ENCODE measurements around the gene COG5.
"Not testable (repeated sequence)": the region's sequence is repeated elsewhere in the genome, so short reads cannot be mapped to it uniquely, and the experiment has no call there.

Gene COG5

DNA sequence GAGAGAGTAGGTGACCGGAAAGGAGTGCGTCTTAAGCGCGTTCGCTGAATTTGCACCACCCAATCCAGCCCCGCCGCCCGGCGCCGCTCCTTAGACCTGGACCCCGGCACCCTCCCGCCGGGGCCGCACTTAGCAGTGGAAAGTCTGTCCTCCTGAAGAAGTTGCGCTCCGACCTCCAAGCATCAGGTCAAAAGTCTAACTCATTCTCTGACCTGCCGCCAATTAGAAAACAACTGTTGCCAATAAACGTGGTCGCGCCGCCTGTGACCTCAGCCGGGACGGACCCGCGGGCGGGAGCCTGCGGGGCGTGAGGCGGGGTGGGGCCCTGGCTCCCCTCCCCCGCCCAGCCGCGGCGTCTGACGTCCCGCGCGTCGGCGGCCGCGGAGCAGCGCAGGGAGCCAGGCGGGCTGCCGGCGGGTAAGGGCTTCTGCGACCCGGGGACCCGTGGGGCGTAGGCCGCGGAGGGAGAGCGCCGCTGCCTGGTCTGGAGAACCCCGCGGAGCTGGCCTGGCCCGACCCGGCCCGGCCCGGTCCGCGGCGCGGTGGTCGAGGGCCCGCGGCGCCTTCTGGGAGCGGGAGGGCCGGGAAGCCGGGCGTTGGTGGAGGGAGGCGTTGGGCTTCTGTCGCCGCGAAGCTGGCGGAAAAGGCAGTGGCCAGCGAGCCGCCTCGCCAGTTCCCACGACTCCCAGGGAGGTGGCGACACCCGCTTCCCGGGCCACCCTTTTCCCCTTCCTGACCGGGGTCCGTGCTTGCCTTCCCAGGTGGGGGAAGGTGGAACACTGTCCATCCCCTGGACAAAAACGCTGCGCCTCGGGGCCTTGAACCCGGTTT lies 16.4 kb upstream of the COG5 start, which contains the start of gene BCAP29:
Gene BCAP29 (plus strand): TSS at position 362 of the 831 bp plus-strand sequence. CDS start 527 bp downstream, outside the sequence.
- peak; percentile 26 for DNase-seq (ENCODE audit: low read depth, low spot score)

DNA sequence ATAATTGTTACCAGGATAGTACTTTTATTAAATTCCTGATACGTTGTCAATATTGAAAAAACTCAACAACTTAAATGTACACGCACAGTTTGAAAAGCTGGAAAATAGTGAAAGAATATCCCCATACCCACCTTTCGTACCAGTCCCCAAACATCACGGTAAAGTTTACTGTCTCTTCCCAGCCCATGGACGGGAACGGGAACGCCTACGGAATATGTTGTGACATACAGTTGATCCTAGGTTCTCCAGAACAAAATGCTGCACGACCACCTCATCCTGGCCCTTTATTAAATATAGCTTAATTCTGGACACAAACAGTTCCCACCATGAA lies 15.8 kb upstream of the COG5 start:
- no peak for DNase-seq (ENCODE audit: low read depth, low spot score)

DNA sequence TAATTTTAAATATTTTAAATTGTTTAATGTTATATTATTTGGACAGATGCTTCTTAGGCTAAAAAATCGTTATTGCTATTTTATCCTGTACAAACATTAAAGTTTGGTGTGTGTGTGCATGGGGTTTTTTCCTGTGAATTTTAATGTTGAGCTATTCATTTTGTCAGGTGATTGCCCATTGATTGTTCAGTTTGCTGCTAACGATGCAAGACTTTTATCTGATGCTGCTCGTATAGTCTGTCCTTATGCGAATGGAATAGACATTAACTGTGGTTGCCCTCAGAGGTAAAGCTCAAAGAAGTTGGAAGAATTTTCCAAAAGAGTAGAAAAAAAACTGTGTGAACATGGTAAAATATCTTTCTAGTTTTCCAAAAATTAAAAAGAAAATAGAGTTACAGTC lies 9.8 kb upstream of the COG5 start:
- no peak for DNase-seq (ENCODE audit: low read depth, low spot score)

DNA sequence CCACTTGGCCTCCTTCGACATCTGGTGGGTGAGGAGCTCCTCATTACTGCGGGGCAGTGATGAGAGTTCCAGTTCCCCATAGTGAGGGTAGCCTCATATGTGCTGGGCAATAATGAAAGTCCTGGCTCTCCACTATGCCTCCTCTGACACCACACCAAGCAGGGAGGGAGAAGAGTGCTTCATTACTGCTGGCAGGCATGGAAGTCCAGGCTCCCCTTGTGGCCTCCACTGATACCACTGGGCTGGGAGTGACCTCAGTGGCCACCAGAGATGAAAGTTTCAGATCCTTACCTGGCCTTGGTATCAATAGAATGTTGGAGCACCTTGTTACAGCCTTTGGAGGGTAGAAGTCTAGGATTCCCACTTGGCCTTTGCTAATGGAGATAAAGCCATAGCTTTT lies 6.6 kb upstream of the COG5 start:
- no peak for DNase-seq (ENCODE audit: low read depth, low spot score)

- DNase-seq (ENCODE audit: low read depth, low spot score), result no peak
Observed at GRCh38 chr7:107564553-107565298, 1.0 kb upstream of the COG5 start.

- DNase-seq (ENCODE audit: low read depth, low spot score), result no peak
Observed at GRCh38 chr7:107563081-107563774, 492 bp downstream of the COG5 start.

DNA sequence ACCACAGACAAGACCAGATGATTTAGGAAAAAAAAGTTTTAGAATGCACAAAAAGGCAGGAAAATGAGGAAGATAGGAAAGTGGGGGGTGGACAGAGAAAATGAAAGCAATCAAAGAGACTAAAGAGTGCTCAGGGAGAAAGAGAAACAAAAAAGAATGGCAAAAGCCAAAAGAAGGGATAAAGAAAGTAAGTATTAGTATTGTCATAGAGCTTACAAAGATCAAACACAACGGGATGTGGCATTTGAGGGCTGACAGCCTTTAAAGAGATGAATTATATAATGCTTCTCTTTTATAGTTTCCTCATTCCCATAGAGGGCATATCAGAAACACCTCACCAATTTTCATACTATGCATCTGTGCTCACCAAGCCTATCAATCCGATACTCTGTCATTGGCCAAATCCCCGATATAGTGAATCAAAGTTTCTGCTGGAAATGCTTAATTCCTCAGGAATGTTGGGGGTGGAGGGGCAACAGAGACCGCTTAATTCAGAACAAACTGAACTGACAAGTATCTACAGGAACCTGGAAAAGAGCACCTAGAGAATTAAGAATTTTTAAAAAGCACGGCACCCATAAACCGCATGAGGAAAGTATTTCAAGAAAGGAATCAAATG lies 2.7 kb downstream of the COG5 start:
- no peak for DNase-seq (ENCODE audit: low read depth, low spot score)

DNA sequence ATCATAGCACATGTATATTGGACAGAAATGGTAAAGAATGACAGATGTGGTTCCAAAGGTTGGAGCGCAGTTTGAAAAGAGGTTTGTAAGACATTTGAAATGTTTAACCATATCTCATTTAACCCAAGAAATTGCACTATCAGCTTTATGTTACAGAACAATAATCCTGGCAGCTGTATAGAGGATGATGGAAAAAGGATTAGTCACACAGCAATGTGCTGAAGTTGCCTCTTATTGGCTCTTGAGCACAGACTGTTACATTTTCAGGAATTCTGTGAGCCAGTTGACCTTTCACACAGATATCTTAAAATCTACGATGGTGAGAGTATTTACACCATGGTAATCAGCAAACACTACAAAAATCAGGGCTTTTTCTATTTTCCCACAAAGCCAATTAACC lies 3.9 kb downstream of the COG5 start:
- DNase-seq (ENCODE audit: low read depth, low spot score), result no peak

- DNase-seq (ENCODE audit: low read depth, low spot score), result no peak
Observed at GRCh38 chr7:107555893-107556292, 7.8 kb downstream of the COG5 start.

DNA sequence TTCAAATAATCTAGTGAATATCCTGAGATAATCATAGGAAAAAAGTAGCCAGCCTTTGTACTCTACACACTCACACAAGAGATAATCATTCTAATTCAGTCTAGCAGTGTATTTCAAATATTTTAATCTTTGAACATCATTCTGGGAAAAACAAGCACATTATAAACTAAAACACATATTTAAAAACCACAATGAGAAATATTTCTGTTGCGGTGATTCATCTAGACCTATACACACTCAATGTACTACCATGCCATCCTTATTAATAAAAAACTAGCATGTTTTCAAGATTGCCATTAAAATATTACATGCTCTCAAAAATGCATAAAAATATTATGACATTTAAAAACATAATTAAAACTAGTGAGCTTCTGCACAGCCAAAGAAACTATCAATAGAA lies 11.8 kb downstream of the COG5 start:
- no peak for DNase-seq (ENCODE audit: low read depth, low spot score)

DNA sequence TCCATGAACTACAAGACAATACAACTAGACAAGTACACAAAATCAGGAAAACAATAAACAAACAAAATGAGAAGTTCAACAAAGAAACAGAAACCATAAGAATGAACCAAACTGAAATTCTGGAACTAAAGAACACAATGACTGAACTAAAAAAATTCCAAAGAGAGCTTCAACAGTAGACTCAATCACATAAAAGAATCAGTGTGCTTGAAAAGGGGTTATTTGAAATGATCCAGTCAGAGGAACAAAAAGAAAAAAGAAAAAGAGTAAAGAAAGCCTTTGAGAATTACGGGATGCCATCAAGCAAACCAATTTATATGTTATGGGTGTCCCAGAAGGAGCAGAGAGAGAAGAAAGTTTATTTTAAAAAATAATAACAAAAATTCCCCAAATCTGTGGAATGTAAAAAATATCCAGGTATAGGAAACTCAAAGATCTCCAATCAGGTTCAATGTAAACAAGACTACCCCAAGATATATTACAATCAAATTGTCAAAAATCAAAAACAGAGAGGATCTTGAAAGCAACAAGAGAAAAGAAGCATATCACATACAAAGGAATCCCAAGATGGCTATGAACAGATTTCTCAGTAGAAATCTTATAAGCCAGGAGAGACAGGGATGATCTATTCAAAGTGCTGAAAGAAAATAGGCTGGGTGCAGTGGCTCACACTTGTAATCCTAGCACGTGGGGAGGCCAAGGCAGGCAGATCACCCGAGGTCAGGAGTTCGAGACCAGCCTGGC lies 18.7 kb downstream of the COG5 start:
- DNase-seq (ENCODE audit: low read depth, low spot score), result no peak

DNA sequence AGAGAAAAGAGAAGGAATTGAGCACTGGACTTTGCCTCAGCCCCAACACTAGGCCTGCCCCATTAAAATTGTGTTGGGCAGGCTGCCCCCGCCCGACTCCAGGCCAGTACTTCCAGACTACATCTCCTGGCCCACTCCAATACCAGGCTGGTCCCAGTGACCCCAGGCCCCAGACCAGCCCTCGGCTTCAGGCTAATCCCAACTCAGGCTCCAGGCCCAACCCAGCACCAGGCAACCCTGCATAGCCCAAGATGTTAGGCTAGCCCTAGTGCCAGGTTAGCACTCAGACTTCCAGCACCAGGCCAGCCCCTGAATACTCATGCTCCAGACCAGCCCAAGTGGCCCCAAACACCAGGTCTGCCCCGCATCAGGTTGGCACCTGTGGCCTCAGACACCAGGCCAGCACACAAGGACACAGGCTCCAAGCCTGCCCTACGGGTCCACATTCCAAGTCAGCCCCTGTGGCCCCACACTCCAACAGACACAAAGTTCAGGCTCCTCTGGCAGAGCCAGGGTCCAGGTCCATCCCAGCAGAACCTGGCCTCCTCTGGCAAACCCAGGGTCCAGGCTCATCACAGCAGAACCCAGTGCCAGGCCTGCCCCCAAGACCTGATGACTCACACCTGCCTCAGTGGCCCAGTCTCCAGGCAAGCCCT lies 20.3 kb downstream of the COG5 start:
- DNase-seq (ENCODE audit: low read depth, low spot score), result no peak

DNA sequence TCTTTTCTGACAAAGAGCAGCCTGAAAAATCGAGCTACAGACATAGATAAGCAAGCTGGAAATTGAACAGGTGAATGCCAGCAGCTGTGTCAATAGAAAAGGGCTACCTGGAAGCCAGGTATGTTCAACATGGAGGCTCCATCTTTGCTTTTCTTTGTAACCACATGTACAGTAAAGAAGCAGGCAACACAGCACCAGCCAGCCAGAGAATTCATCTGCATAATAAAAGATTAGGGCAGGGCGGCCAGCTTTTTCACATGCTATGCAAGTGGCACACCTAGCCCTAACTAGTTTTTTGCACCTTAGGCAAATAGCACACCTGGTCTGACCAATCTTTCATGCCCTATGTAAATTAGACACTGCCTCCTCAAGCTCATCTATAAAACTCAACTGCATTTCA lies 25.7 kb downstream of the COG5 start:
- DNase-seq (ENCODE audit: low read depth, low spot score), result no peak

GRCh38 chr7:107537228-107537627 lies 26.5 kb downstream of the COG5 start:
- not testable (repeated sequence) for DNase-seq (ENCODE audit: low read depth, low spot score)

DNA sequence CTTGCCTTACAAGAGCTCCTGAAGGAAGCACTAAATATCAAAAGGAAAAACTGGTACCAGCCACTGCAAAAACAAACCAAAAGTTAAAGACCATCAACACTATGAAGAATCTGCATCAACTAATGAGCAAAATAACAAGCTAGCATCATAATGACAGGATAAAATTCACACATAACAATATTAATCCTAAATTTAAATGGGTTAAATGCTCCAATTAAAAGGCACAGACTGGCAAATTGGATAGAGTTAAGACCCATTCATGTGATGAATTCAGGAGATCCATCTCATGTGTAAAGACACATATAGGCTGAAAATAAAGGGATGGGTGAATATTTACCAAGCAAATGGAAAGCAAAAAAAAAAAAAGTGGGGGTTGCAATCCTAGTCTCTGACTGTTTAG lies 29.6 kb downstream of the COG5 start:
- no peak for DNase-seq (ENCODE audit: low read depth, low spot score)

- DNase-seq (ENCODE audit: low read depth, low spot score), result no peak
Observed at GRCh38 chr7:107530751-107531150, 33.0 kb downstream of the COG5 start.

- no peak for DNase-seq (ENCODE audit: low read depth, low spot score)
Observed at GRCh38 chr7:107528461-107528860, 35.3 kb downstream of the COG5 start.

- DNase-seq (ENCODE audit: low read depth, low spot score), result no peak
Observed at GRCh38 chr7:107527196-107527595, 36.5 kb downstream of the COG5 start.

DNA sequence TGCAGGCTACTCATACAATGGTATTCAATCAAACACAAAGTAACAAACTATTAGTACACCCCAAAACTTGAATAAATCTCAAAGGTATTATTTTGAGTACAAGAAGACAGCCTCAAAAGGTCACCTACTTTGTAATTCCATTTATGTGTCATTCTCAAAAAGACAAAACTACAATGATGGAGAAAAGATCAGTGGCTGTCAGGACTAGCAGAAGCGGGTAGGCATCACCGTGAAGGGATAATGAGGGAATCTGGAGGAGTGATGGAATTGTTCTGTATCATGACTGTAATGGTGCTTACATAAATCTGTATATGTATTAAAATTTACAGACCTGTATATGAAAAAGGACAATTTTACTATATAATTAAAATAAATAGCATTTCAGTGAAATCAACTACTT lies 37.0 kb downstream of the COG5 start:
- no peak for DNase-seq (ENCODE audit: low read depth, low spot score)

DNA sequence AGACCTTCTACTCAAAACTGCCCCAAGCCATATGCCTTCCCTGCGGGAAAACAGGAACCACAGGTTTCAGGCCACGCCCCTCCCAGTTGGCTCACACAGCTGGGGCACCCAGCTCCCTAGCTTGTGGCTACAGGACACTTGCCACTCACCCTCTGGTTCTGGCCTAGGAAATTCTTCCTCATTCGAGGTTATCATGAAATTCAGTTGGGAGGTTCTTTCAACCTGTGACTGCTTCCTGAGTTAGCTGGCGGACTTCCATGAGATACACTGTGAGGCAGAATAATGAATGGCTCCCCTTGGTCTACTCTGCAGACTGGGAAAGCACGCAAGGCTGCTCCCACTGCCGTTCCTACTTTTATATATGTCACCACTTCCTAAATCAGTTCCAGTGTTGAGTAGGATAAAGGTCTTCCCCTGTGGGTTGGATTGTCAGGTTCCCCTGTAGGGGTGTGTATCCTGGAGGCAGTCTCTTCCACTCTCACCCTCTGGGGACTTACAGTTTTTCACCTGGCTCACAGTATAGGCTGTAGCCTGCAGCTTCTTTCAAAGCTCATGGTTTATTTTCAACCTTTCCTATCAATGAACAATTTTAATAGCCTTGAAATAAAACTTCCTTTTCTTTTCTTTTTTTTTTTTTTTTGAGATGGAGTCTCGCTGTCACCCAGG lies 56.9 kb downstream of the COG5 start:
- no peak for DNase-seq (ENCODE audit: low read depth, low spot score)
